GM21390 (cell line): ENCODE results near the gene LRRC8C.
"Not testable (repeated sequence)": the region's sequence is repeated elsewhere in the genome, so short reads cannot be mapped to it uniquely, and the experiment has no call there.

Experiments
- ATAC-seq: cut with Tn5 transposase; IDR thresholded peaks from one replicate; pipeline ENCODE4 v1.9.1; 2021; ENCODE audit not compliant: unreplicated experiment

LRRC8C gene

GRCh38 chr1:89701746-89702241, 68.9 kb downstream of the LRRC8C start:
- ATAC-seq, result no peak

- ATAC-seq, result no peak
Measured at GRCh38 chr1:89702520-89703045, 69.7 kb downstream of the LRRC8C start.

- no peak for ATAC-seq
Measured at GRCh38 chr1:89703469-89703868, 70.5 kb downstream of the LRRC8C start.

GRCh38 chr1:89704014-89704413, 71.1 kb downstream of the LRRC8C start:
- ATAC-seq, result no peak

- not testable (repeated sequence) for ATAC-seq
Measured at GRCh38 chr1:89704885-89705284, 72.0 kb downstream of the LRRC8C start.

- peak; percentile 87 for ATAC-seq
Measured at GRCh38 chr1:89705901-89706699, 73.2 kb downstream of the LRRC8C start.

- peak; percentile 44 for ATAC-seq
Measured at GRCh38 chr1:89706700-89707012, 73.7 kb downstream of the LRRC8C start.

- no peak for ATAC-seq
Measured at GRCh38 chr1:89708751-89709375, 75.9 kb downstream of the LRRC8C start.

- no peak for ATAC-seq
Measured at GRCh38 chr1:89710498-89711139, 77.7 kb downstream of the LRRC8C start.

- no peak for ATAC-seq
Measured at GRCh38 chr1:89711140-89711778, 78.3 kb downstream of the LRRC8C start.

GRCh38 chr1:89712420-89712819, 79.5 kb downstream of the LRRC8C start:
- ATAC-seq, result no peak

GRCh38 chr1:89715677-89716076, 82.8 kb downstream of the LRRC8C start:
- ATAC-seq, result no peak

- ATAC-seq, result peak; percentile 88
Measured at GRCh38 chr1:89719502-89720306, 86.8 kb downstream of the LRRC8C start.

- ATAC-seq, result no peak
Measured at GRCh38 chr1:89720839-89721238, 87.9 kb downstream of the LRRC8C start.

GRCh38 chr1:89721351-89721750, 88.4 kb downstream of the LRRC8C start:
- ATAC-seq, result peak; percentile 41

GRCh38 chr1:89723144-89723543, 90.2 kb downstream of the LRRC8C start:
- no peak for ATAC-seq

- ATAC-seq, result no peak
Measured at GRCh38 chr1:89723863-89724262, 90.9 kb downstream of the LRRC8C start.

GRCh38 chr1:89724369-89725010, 91.6 kb downstream of the LRRC8C start:
- ATAC-seq, result peak; percentile 74

- no peak for ATAC-seq
Measured at GRCh38 chr1:89725011-89725370, 92.1 kb downstream of the LRRC8C start.

- no peak for ATAC-seq
Measured at GRCh38 chr1:89725631-89726030, 92.7 kb downstream of the LRRC8C start.
